IPS-15b (cell line): ENCODE results near the gene PIGL.
A peak's percentile ranks its signal among the peaks of the same experiment; 100 is the strongest.
"Not testable (repeated sequence)": the region's sequence is repeated elsewhere in the genome, so short reads cannot be mapped to it uniquely, and the experiment has no call there.

Experiments
- H3K27me3 ChIP-seq: one replicate; pipeline ENCODE4 v1.6.1; 2013; ENCODE audit warnings: low read length; ENCODE audit not compliant: control insufficient read depth, insufficient read depth
- H3K36me3 ChIP-seq: one replicate; pipeline ENCODE4 v1.6.1; 2013; ENCODE audit warnings: low read length; ENCODE audit not compliant: control insufficient read depth, insufficient read depth
- H3K4me1 ChIP-seq: one replicate; pipeline ENCODE4 v1.6.1; 2013; ENCODE audit warnings: mild to moderate bottlenecking, low read length; ENCODE audit not compliant: control insufficient read depth, insufficient read depth
- H3K4me3 ChIP-seq: one replicate; pipeline ENCODE4 v1.5.1; 2013; ENCODE audit warnings: low read depth, low read length
- H3K9ac ChIP-seq: one replicate; pipeline ENCODE4 v1.6.1; 2013; ENCODE audit warnings: low read depth, mild to moderate bottlenecking, low read length
- H3K9me3 ChIP-seq: one replicate; pipeline ENCODE4 v1.6.1; 2013; ENCODE audit warnings: mild to moderate bottlenecking, low read length; ENCODE audit not compliant: control insufficient read depth, insufficient read depth

Gene PIGL

GRCh38 chr17:16283705-16284104 lies 66.7 kb downstream of the PIGL start:
- peaks cover 11% of the 10 kb centered on the region for H3K4me1 ChIP-seq
- H3K9me3 ChIP-seq: no peaks in the 10 kb centered on the region
- H3K9ac ChIP-seq: no peak overlapping the region

GRCh38 chr17:16285646-16286008 lies 68.6 kb downstream of the PIGL start:
- Histone ChIP-seq H3K4me3 (no peak overlapping the region), H3K9me3 (no peaks in the 10 kb centered on the region), H3K36me3 (no peaks in the 10 kb centered on the region), H3K27me3 (no peaks in the 10 kb centered on the region), H3K4me1 (peaks cover 11% of the 10 kb centered on the region), H3K9ac (no peak overlapping the region)

More at GRCh38 chr17:16283705-16284104, 66.7 kb downstream of the PIGL start:
- Histone ChIP-seq H3K27me3 (no peaks in the 10 kb centered on the region), H3K4me3 (no peak overlapping the region), H3K36me3 (no peaks in the 10 kb centered on the region)

DNA sequence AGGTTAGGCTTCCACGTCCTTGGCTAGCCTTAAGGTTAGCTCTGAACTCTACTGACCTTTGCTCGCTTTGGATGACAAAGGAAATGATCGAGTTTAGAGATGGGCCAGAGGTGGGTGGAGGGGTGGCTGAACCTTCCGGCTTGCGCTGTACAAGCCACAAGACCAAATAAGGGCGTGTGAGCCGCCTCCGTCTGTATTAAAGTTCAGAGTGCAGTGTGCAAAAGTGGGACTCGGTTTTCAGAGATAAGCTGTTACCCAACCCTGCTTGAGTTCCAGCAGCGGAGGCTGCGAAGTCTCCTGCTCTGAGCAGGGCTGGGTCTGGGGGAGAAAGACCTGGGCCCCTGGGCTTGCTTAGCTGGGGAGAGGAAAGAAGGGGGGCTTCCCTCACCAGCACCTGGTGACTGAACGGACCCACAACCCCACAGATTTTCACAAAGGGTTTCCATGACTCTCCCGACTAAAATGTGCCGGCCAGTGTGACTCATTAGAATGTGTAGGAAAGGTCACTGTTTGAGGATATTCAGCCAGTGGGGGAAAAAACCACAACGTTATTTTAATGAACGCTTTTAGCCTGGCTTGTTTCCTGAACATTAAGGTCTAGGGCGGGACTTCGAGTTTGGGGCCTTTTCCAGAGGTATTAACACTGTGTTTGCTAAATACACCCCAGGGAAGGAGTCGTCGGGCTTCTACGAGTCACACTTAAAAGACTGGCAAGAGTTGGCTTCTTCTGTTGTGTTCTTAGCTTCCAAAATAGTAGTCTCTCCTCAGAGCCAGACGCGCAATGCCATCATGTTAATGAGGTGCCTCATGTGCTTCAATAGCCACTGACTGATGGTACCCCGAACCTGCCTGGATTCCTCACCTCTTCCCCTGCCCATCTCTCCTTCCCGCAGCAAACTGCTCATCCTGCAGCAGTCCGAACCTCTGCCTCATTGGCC lies 69.3 kb downstream of the PIGL start:
- Histone ChIP-seq H3K4me1 (peaks cover 11% of the 10 kb centered on the region), H3K4me3 (peak overlapping the region; percentile 52), H3K9ac (peak overlapping the region; percentile 62)

DNA sequence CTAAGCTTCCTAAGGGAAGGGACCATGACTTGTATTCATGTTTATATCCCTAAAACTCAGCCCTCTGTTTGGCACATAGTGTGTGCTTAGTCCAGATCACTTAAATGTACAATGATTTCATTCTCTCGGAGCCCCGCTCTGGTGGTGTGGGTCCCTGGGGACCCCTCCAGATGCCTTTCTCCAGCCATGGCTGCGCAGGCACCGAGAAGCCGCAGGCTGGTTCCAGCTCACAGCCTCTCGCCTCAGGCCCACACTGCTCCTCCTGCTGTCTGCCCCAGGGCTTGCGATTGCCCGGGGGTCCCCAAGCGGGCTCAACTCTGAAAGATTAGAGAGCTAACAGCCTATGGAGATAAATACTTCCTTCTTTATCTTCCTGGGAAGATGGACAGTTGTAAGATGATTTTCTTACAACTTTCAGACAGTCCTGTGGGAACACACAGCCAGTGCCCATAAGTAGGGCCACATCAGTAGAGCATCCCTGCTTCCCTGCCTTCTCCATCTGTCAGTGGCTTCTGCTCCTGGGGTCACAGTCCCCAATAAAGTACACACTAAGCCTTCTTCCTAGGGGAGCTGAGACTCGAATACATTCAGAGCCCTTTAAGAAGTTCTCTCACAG lies 70.0 kb downstream of the PIGL start:
- no peaks in the 10 kb centered on the region for H3K27me3 ChIP-seq
- no peak overlapping the region for H3K9ac ChIP-seq
- peak overlapping the region; percentile 52 for H3K4me3 ChIP-seq
- H3K36me3 ChIP-seq: no peaks in the 10 kb centered on the region
- peaks cover 11% of the 10 kb centered on the region for H3K4me1 ChIP-seq
- H3K9me3 ChIP-seq: no peaks in the 10 kb centered on the region

More for the DNA sequence above, 69.3 kb downstream of the PIGL start:
- H3K27me3 ChIP-seq: no peaks in the 10 kb centered on the region
- H3K36me3 ChIP-seq: no peaks in the 10 kb centered on the region
- H3K9me3 ChIP-seq: no peaks in the 10 kb centered on the region

DNA sequence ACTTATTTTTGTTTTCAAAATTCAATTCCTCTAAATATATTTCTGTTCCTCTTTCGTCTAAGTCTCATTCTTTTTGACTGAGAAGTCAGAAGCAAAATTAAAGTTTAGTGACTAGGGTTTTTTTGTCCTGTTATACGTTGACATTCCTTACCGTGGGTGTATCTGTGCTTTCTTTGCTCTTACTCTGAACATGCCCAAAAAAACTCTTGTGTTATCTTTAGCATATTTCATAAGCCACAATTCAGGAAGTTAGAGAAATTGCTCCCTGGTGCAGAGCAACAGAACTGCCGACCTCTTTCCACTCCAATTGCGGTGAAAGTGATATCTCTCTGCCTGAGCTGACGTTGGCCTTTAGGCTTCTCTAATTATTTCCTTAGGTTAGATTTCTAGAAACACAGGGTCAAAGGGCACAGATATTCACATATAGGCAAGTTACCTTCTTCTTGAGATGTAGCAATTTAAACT lies 70.6 kb downstream of the PIGL start:
- H3K4me3 ChIP-seq: no peak overlapping the region
- no peaks in the 10 kb centered on the region for H3K9me3 ChIP-seq
- H3K36me3 ChIP-seq: no peaks in the 10 kb centered on the region
- H3K4me1 ChIP-seq: peaks cover 11% of the 10 kb centered on the region
- H3K27me3 ChIP-seq: no peaks in the 10 kb centered on the region
- H3K9ac ChIP-seq: no peak overlapping the region

DNA sequence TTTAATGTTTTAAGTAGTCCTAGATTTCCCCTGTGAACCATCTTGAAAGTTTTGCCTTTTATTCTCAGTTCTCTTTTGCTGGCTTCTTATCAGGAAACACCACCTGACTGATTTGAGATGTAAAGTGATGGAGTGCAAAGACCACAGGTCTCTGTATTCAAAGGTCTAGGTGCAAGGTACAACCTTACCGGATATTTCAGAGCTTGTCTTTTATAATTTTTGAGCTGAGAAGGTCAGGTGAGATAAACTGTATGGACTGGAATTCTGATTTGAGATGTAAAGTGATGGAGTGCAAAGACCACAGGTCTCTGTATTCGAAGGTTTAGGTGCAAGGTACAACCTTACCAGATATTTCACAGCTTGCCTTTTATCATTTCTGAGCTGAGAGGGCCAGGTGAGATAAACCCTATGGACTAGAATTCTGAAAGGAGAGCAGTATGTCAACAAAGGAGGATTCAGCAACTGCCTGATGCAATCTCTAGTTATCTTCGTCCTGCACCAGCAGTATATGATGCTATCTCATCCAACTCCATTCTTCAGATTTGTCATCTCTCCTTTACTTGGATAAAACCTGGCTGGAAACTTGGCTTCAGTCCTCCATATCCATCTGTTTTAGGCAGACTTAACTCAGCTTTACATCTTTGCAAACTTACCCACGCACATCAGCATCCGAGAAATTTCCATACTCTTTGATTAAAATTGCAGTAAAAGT lies 72.0 kb downstream of the PIGL start:
- H3K4me3 ChIP-seq: no peak overlapping the region
- H3K9me3 ChIP-seq: no peaks in the 10 kb centered on the region
- peaks cover 11% of the 10 kb centered on the region for H3K4me1 ChIP-seq
- no peak overlapping the region for H3K9ac ChIP-seq
- H3K36me3 ChIP-seq: no peaks in the 10 kb centered on the region
- H3K27me3 ChIP-seq: no peaks in the 10 kb centered on the region

DNA sequence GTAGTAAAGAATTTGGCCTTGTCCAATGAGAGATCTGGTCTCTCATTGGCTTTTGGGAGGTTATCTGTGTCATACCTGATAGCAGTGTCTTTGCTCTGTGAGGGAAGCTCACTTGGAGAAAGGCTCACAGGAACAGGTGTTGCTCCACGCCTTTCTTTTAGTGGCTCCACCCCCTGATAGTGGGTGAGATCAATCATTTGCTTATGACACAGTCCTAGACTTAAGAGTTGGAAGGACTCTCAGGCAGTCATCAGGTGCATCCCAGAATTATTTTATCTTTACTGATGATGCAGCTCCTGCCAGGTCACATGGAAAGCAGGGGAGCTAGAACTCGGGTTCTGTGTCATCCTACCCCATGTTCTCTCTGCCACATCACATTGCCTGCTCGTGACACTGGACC lies 76.9 kb downstream of the PIGL start:
- Histone ChIP-seq H3K9ac (no peak overlapping the region), H3K36me3 (no peaks in the 10 kb centered on the region), H3K4me1 (peaks cover 7% of the 10 kb centered on the region), H3K9me3 (no peaks in the 10 kb centered on the region), H3K27me3 (no peaks in the 10 kb centered on the region), H3K4me3 (no peak overlapping the region)

GRCh38 chr17:16294560-16294959 lies 77.5 kb downstream of the PIGL start:
- peaks cover 7% of the 10 kb centered on the region for H3K4me1 ChIP-seq
- no peaks in the 10 kb centered on the region for H3K36me3 ChIP-seq
- H3K9ac ChIP-seq: no peak overlapping the region
- no peaks in the 10 kb centered on the region for H3K27me3 ChIP-seq
- H3K4me3 ChIP-seq: no peak overlapping the region
- H3K9me3 ChIP-seq: no peaks in the 10 kb centered on the region

- H3K9me3 ChIP-seq, H3K4me3 ChIP-seq, H3K4me1 ChIP-seq, H3K36me3 ChIP-seq, H3K27me3 ChIP-seq, H3K9ac ChIP-seq: not testable (repeated sequence)
These were observed 79.1 kb downstream of the PIGL start for GRCh38 chr17:16296072-16296471.

GRCh38 chr17:16297367-16298139 lies 80.5 kb downstream of the PIGL start:
- H3K27me3 ChIP-seq: no peaks in the 10 kb centered on the region
- no peaks in the 10 kb centered on the region for H3K36me3 ChIP-seq
- peaks cover 7% of the 10 kb centered on the region for H3K4me1 ChIP-seq
- no peak overlapping the region for H3K9ac ChIP-seq
- no peak overlapping the region for H3K4me3 ChIP-seq
- H3K9me3 ChIP-seq: no peaks in the 10 kb centered on the region

DNA sequence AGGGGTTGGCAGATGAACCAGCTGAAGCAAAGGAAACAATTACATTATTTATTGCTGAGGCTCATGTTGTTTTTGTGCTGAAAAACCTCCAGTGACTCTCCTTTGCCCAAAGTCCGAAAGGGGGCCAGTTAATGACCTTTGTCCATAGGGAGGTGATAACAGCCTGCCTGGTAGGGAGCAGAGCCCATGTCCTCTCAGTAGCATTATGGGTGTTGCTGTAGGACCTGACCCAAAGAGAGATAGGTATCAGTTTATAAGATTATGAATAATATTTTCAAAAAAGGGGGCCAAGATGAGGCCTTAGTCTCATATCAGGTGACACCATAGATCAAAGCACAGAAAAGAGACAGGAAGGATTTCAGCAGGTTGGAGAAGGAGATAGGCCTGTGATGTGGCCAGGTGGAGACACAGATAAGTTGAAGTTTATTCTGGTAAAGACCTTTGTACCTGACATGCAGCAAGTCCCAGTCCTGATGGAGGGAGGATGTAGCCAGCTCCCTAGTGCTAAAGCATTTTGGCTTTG lies 81.2 kb downstream of the PIGL start:
- H3K9ac ChIP-seq: no peak overlapping the region
- H3K4me1 ChIP-seq: peaks cover 7% of the 10 kb centered on the region
- H3K4me3 ChIP-seq: no peak overlapping the region
- no peaks in the 10 kb centered on the region for H3K9me3 ChIP-seq
- H3K36me3 ChIP-seq: no peaks in the 10 kb centered on the region
- no peaks in the 10 kb centered on the region for H3K27me3 ChIP-seq
